PC-3 (cell line): ENCODE measurements around the gene UBE2D4. TPM values are rescaled to one million over a fixed set of nuclear protein-coding genes. Genes with fewer than 3 reads are reported as not detected.
"Not testable (repeated sequence)": the region's sequence is repeated elsewhere in the genome, so short reads cannot be mapped to it uniquely, and the experiment has no call there.

Experiments used
- ATAC-seq: fragments of 200-7000 bp; cut with Tn5 transposase; 2 replicates; pipeline ENCODE4 v1.9.1; 2020; ENCODE audit warnings: mild to moderate bottlenecking, moderate library complexity
- BruUV-seq: library from RNA; stranded (reverse); fragments of 400-500 nt; replicated peaks from 2 replicates; lab custom pipeline; 2021; lab: Mats Ljungman, UMichigan
- CTCF ChIA-PET: fragments of 300-600 bp; sonication (Branson Sonifier 250); formaldehyde crosslinking; loops from one replicate; lab custom pipeline; 2022; ENCODE audit warnings: antibody characterized with exemption; lab: Charles Lee
- POLR2A ChIA-PET: fragments of 300-600 bp; sonication (Branson Sonifier 250); formaldehyde crosslinking; loops from one replicate; lab custom pipeline; 2022; ENCODE audit warnings: antibody characterized with exemption; ENCODE audit not compliant: unreplicated experiment; lab: Charles Lee
- DNase-seq: peaks from one replicate; pipeline ENCODE4 v3.0.0-alpha.2; 2015
- H2AFZ ChIP-seq: fragments of 300-600 bp; sonication (generic); 2 replicates; pipeline ENCODE4 v1.6.0; 2016; ENCODE audit warnings: antibody characterized with exemption, low read length
- H3F3A ChIP-seq: fragments of 300-600 bp; sonication (generic); one replicate; pipeline ENCODE4 v1.6.0; 2017; ENCODE audit warnings: antibody characterized with exemption, low read length, control low read depth, mild to moderate bottlenecking; ENCODE audit not compliant: unreplicated experiment
- H3K27ac ChIP-seq: fragments of 300-600 bp; sonication (generic); 2 replicates; pipeline ENCODE4 v1.5.1; 2016; ENCODE audit warnings: mild to moderate bottlenecking, low read length
- H3K27me3 ChIP-seq: fragments of 300-600 bp; sonication (generic); 2 replicates; pipeline ENCODE4 v1.6.1; 2016; ENCODE audit warnings: low read length, mixed read lengths
- H3K36me3 ChIP-seq: fragments of 300-600 bp; sonication (generic); 2 replicates; pipeline ENCODE4 v1.6.1; 2016; ENCODE audit warnings: low read depth, mixed run types, low read length, mixed read lengths
- H3K4me1 ChIP-seq: fragments of 300-600 bp; sonication (generic); 2 replicates; pipeline ENCODE4 v1.5.1; 2016; ENCODE audit warnings: low read length; ENCODE audit not compliant: insufficient read depth
- H3K4me2 ChIP-seq: fragments of 300-600 bp; sonication (generic); 2 replicates; pipeline ENCODE4 v1.6.0; 2016; ENCODE audit warnings: low read length
- H3K4me3 ChIP-seq: fragments of 300-600 bp; sonication (generic); 2 replicates; pipeline ENCODE4 v1.5.1; 2016; ENCODE audit warnings: mild to moderate bottlenecking, low read length, mixed read lengths
- H3K79me2 ChIP-seq: fragments of 300-600 bp; sonication (generic); 2 replicates; pipeline ENCODE4 v1.6.1; 2017; ENCODE audit warnings: low read length, mixed read lengths
- H3K9ac ChIP-seq: fragments of 300-600 bp; sonication (generic); 2 replicates; pipeline ENCODE4 v1.6.0; 2016; ENCODE audit warnings: mild to moderate bottlenecking, low read length
- H3K9me2 ChIP-seq: fragments of 300-600 bp; sonication (generic); replicated peaks from 2 replicates; pipeline ENCODE4 v1.6.1; 2016; ENCODE audit warnings: mixed run types, low read length, mixed read lengths
- H3K9me3 ChIP-seq: fragments of 300-600 bp; sonication (generic); 2 replicates; pipeline ENCODE4 v1.6.1; 2016; ENCODE audit warnings: low read length, mixed read lengths
- H4K20me1 ChIP-seq: fragments of 300-600 bp; sonication (generic); 2 replicates; pipeline ENCODE4 v1.6.1; 2016; ENCODE audit warnings: low read length, mixed read lengths
- intact Hi-C: fragments of 100-400 bp; cut with micrococcal nuclease; formaldehyde crosslinking; loops from 2 replicates; pipeline ENCODE4 v1.9.0; 2023
- total RNA-seq: library from RNA; depleted of rRNA; stranded (reverse); fragments of >200 nt; gene quantifications from 2 replicates; pipeline ENCODE4 v1.2.3, GENCODE V29; 2014

The UBE2D4 gene
- total RNA-seq, 1 experiment from 2014 or later = 11.8 TPM

DNA sequence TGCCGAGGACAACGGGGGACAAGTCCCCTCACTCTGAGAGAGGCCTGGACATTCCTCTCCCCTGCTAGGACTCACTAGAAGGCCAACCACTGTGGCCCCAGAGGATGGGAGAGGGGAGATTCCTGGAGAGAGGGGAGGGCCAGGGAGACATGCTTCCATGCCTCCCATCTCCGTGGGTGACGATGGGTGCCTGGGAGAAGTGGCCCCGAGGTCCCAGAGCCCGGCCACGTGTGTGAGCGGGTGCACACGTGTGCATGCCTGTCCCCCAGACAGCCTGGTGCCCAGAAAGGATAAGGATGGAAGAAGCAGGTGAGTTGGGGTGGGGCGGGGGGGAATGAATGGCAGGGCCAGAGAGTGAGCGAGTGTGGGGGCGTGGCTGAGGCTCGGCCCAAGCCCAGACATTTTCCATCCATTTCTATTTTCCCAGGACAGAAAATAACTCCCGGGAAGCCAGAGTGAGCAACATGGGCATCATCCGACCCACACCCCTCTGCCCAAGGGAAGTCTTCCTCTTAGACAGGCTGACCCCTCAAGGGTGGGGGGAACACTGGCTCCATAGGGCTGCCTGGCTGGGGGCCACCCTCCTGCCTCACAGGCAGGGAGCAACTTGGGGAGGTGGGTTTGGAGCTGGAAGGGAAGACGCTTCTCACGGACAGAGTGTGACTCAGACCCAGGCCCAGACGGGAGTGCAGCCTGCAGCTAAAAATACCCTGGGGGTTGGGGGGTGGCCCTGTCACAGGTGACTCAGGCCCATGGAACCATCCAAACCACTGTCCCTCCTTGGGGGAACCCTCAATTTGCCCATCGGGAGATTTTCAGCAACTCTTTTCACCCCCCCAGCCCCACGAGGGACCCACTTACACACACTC, 42.2 kb downstream of the UBE2D4 start:
- H4K20me1 ChIP-seq, H3K4me3 ChIP-seq, intact Hi-C loops, H3K79me2 ChIP-seq, POLR2A ChIA-PET, H3K9ac ChIP-seq, H3K9me3 ChIP-seq, H3K9me2 ChIP-seq, H3K36me3 ChIP-seq, H3K4me1 ChIP-seq, H3F3A ChIP-seq, BruUV-seq, H2AFZ ChIP-seq, DNase-seq, H3K27me3 ChIP-seq, H3K4me2 ChIP-seq: not testable (repeated sequence)
- CTCF ChIA-PET = interaction anchor here (0.6 kb wide), 1 partner anchor 1989 kb away, joined by 3 read pairs; no protein-coding TSS in a partner anchor
- peak overlapping the region; percentile 56 for H3K27ac ChIP-seq
- peak; percentile 94 for ATAC-seq

DNA sequence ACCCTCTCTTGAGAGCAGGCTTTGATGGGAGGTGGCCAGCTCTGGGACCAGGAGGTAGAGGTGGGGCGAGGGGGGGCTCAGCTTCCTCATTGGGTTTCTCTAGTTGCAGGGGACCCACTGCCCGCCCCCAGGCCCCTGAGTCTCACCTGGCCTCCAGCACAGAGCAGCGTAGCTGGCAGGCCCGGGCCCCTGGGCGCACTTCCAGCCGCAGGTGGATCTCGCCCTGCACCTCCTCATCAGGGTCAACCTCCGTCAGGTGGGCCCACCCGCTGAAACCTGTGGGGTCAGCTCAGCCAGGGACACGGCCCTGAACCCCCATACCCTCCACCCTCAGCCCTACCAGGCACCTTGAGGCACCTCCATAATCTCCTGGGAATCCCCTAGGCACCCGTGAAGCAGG, 43.4 kb downstream of the UBE2D4 start:
- H3F3A ChIP-seq, H4K20me1 ChIP-seq, DNase-seq, H3K4me2 ChIP-seq, H3K27ac ChIP-seq, BruUV-seq, H3K9me2 ChIP-seq, POLR2A ChIA-PET, H3K4me1 ChIP-seq, H3K36me3 ChIP-seq, intact Hi-C loops, H3K9me3 ChIP-seq, H3K79me2 ChIP-seq, H2AFZ ChIP-seq, ATAC-seq, H3K9ac ChIP-seq, H3K27me3 ChIP-seq, H3K4me3 ChIP-seq, CTCF ChIA-PET: not testable (repeated sequence)

DNA sequence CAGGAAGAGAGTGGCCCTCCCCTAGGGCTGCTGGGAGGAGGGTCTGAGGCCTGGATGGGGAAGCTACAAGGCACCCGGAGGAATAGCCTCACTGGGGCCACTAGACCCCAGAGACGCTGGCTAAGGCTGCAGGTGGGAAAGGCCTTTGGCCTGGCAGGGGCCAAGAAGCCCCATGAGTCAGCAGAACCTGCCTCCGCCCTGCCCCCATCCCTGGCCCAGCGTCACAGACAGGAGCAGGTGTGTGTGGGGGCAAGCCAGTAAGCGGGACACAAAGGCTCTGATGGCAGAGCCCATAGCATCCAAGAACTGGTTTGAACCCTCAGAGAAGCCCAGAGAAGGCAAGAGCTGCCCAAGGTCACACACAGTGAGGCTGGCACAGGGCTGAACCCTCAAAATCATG, 44.5 kb downstream of the UBE2D4 start:
- H3F3A ChIP-seq, H3K9ac ChIP-seq, POLR2A ChIA-PET, ATAC-seq, H3K27ac ChIP-seq, H4K20me1 ChIP-seq, H3K4me2 ChIP-seq, H3K9me2 ChIP-seq, H3K27me3 ChIP-seq, DNase-seq, H3K4me3 ChIP-seq, H3K4me1 ChIP-seq, H3K9me3 ChIP-seq, H2AFZ ChIP-seq, CTCF ChIA-PET, BruUV-seq, intact Hi-C loops, H3K79me2 ChIP-seq, H3K36me3 ChIP-seq: not testable (repeated sequence)

GRCh38 chr7:43974033-43974573, 47.9 kb downstream of the UBE2D4 start:
- ATAC-seq, intact Hi-C loops, H4K20me1 ChIP-seq, H3K4me1 ChIP-seq, H3K9me2 ChIP-seq, CTCF ChIA-PET, H3K27ac ChIP-seq, DNase-seq, H3K9me3 ChIP-seq, H3K79me2 ChIP-seq, H3K27me3 ChIP-seq, POLR2A ChIA-PET, H3K36me3 ChIP-seq, H3F3A ChIP-seq, H3K4me2 ChIP-seq, H2AFZ ChIP-seq, H3K4me3 ChIP-seq, BruUV-seq, H3K9ac ChIP-seq: not testable (repeated sequence)

DNA sequence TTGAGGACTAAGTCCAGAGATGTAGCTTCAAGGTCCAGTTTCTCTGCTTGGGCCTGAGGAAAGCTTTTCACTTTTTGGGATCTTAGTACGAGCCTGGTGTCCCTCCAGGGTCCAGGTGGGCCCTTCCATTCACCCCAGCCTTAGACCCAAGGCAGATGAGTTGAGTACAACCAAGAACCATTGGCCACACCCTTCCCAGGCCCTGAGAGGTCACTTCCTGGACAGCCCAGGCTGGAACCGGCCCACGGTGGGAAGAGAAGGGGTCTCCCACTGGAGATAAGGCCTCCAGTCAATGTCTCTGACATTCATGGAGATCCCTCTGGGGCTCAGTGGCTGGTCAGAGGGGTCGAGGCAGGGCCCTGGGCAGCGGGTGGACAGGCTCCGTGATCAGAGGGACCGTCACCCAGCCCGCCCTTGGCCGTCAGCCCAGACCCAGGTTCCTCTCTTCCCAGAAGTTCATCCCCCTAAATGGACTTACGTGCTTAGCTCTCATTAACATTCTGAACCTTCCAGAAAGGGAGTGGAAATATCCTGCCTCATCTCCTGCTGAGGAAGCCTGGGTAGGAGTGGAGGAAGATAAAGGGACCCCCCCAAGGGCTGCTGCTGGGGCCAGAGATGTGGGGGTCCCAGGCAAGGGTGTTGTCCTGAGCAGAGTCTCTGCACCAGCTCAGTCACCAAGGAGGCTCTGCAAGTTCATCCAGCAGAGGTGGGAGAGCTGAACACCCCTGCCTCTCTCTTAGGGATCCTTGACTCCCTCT, 48.7 kb downstream of the UBE2D4 start:
- H3K79me2 ChIP-seq, H3K4me3 ChIP-seq, ATAC-seq, H3K4me2 ChIP-seq, POLR2A ChIA-PET, BruUV-seq, intact Hi-C loops, H4K20me1 ChIP-seq, CTCF ChIA-PET, H3K36me3 ChIP-seq, H3K4me1 ChIP-seq, H3K9me2 ChIP-seq, H2AFZ ChIP-seq, H3K9me3 ChIP-seq, H3K27me3 ChIP-seq, H3K27ac ChIP-seq, H3F3A ChIP-seq, H3K9ac ChIP-seq, DNase-seq: not testable (repeated sequence)
